GM12801 (cell line): ENCODE measurements around the gene LRRC8C.

Experiments used
- CTCF ChIP-seq: IDR thresholded peaks from one replicate; pipeline ENCODE4 v1.5.1; 2011; ENCODE audit warnings: control low read depth; ENCODE audit not compliant: insufficient read length; ENCODE audit errors: extremely low read depth

Gene LRRC8C

DNA sequence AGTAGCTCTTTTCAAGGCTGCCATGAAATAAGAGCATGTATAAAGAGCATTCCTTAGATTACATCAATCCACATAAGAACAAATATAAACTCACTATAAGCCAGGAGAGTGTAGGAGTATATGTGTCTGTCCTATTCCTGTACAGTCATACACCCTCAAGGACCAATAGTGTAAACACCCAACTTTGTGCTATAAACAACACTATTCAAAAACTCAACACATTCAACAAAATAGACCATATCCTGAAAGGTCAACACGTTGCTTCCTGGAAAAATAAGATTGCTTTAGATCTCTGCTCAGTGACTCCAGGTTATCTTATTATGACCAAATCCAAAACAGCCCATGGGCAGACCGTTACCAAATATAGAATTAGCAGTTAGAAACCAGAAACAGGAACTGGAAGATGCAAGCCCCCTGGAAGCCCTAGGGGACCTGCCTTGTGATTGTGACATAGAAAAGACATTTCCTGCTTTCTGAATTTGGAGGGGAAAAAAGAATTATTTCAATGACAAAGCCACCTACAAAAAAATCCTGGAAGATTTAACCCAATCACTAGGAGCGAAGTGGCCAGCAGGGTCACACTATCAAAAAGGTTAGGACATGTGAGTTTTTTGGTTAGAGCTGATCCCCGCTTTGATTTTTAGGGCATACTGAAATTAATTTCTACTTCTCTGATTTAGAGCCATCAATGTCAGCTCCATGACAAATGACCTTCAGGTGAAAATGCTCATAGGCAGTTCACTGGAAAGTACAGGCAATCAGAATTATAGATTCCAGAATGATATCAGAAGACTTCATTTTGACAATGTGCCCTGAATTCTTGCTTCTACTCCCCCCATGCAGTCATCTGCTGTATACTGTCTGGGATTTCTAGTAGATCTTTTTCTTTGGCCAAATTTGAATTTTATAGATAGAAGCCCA lies 59.9 kb downstream of the LRRC8C start:
- no peak for TF ChIP-seq CTCF

- no peak for TF ChIP-seq CTCF
Measured at GRCh38 chr1:89695847-89696246, 62.9 kb downstream of the LRRC8C start.

DNA sequence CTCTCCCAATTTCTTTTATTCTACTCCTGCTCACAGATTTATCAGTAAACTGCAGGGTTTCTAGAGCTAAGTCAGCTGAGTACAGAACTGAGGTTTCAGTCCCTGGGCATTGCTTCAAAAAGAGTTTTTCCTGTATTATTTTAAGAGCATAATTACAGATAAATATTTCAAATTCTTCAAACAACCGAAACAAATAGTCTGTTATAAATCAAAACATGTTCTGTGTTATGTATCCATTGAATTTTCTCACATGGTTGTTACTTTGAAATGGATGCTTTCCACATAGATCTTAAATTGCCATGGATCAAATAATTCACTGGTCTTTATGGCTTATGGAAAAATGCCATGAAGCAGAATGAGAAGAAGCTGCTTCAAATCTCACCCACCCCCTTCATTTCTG lies 64.5 kb downstream of the LRRC8C start:
- no peak for TF ChIP-seq CTCF

DNA sequence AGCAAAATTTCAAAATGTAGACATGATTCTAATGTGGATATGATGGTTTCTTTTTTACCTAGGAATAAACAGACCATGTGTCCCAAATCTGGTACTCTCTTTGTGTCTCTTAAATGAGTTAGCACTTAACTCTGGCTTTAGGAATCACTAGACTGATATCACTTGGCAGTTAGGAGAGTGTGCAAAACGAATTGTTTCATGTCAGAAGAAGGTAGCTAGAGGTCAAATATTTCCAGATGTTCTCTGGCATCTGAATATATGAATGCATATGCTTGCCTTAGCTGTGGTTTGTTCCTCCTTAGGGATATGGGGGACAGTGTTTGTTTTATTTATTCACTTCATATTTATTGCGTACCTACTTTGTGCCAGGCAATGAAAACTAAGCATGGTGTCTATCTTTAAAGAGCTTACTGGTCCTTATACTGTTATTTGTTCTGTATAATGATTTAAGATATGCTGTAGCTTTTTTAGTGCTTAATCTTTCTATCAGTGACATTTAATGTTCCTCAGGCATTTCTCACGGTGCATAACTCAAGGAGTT lies 65.2 kb downstream of the LRRC8C start:
- no peak for TF ChIP-seq CTCF

DNA sequence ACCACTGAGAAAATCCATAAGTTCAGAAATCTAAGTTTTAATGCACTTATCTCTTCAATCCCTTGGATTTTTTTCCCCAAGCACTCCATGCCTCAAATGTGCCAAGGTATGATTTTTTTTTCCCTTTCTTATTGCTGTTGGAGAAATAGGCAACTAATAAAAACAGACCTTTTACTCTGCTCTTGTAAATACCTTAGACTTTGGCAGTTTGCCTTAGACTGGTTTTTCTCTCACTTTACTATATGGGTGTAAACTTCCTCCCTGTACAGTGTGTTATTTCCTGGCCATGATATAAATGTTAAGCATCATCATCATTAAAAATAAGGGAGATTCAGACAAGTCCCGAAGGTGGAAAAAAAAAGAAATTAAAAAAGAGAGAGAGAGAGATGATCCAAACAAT lies 65.7 kb downstream of the LRRC8C start:
- TF ChIP-seq CTCF: no peak

- TF ChIP-seq CTCF: no peak
Measured at GRCh38 chr1:89699451-89699986, 66.6 kb downstream of the LRRC8C start.

DNA sequence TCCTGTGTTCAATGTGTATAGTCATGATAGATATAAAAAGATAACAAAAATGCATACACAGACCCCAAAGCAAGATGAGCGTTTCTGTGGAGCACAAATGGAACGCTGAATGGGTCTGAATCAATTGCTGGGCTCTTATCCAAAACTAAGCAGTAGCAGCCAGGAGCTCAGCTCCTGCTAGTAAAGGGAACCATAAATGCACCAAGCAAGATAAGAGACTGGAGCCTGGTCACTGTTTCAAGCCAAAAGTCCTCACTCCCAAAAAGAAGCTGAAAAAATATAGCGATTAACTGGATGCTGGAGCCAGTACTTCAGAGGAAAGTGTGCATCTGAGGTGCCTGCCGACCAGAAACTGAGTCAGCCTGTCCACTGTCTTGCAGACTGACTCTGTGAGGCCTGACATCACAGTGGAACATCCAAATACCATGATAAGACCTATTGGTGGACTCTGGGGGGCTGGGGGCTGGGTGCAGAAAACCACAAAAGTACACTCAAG lies 68.9 kb downstream of the LRRC8C start:
- TF ChIP-seq CTCF: no peak
